ENCODE data around the gene TOMM7.

DNA sequence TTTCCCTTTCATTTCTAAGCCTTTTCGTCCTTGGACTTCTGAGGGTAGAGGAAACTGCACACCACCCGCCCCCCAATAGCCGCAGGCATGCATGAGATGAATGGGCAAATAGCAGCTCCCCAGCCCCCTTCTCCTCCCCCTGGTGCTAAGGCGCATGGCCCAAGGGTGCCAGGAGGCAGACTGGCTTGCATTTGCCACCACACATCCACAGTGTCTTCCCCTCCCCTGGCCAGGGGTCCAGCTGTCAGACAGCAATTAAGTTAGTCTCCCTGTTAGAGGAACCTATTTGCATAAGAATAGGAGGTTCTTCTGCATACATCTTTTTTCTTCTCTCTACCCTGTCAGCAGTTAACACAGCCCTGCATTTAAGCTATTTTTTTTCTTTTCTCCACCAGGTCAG lies 20.2 kb downstream of the TOMM7 start:
- TF ChIP-seq, protein P1, sequence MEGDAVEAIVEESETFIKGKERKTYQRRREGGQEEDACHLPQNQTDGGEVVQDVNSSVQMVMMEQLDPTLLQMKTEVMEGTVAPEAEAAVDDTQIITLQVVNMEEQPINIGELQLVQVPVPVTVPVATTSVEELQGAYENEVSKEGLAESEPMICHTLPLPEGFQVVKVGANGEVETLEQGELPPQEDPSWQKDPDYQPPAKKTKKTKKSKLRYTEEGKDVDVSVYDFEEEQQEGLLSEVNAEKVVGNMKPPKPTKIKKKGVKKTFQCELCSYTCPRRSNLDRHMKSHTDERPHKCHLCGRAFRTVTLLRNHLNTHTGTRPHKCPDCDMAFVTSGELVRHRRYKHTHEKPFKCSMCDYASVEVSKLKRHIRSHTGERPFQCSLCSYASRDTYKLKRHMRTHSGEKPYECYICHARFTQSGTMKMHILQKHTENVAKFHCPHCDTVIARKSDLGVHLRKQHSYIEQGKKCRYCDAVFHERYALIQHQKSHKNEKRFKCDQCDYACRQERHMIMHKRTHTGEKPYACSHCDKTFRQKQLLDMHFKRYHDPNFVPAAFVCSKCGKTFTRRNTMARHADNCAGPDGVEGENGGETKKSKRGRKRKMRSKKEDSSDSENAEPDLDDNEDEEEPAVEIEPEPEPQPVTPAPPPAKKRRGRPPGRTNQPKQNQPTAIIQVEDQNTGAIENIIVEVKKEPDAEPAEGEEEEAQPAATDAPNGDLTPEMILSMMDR (conservative IDR thresholded peaks at IDR 0.05), result no peak
- no peak for TF ChIP-seq ZFX (IDR thresholded peaks at IDR 0.05)
